WTC11 (cell line): ENCODE measurements around the gene ID3. TPM values are rescaled to one million over a fixed set of nuclear protein-coding genes. Genes with fewer than 3 reads are reported as not detected.

Experiments
- ATAC-seq: fragments of 200-7000 bp; cut with Tn5 transposase; 2 replicates; pipeline ENCODE4 v1.10.0; 2021; ENCODE audit warnings: mild to moderate bottlenecking, moderate library complexity
- CTCF ChIA-PET: fragments of 300-600 bp; sonication (Branson Sonifier 250); formaldehyde crosslinking; loops from one replicate; lab custom pipeline; 2021; ENCODE audit warnings: antibody characterized with exemption; lab: Charles Lee
- POLR2A ChIA-PET: fragments of 350-600 bp; sonication (Branson Sonifier 250); formaldehyde crosslinking; loops from one replicate; lab custom pipeline; 2021; ENCODE audit warnings: antibody characterized with exemption; lab: Charles Lee
- DNase-seq: peaks from one replicate; pipeline ENCODE4 v3.0.0; 2021; ENCODE audit warnings: low spot score
- H3K27ac Mint-ChIP-seq: 2 replicates; pipeline ENCODE4 v1.8.0; 2021; ENCODE audit warnings: mixed read lengths
- H3K27me3 Mint-ChIP-seq: 2 replicates; pipeline ENCODE4 v1.8.0; 2021; ENCODE audit warnings: low read depth, mild to moderate bottlenecking, moderate library complexity, mixed read lengths
- H3K36me3 Mint-ChIP-seq: 2 replicates; pipeline ENCODE4 v1.8.0; 2021; ENCODE audit warnings: mixed read lengths
- H3K4me1 Mint-ChIP-seq: 2 replicates; pipeline ENCODE4 v1.8.0; 2022; ENCODE audit warnings: mixed read lengths
- H3K4me3 Mint-ChIP-seq: 2 replicates; pipeline ENCODE4 v1.8.0; 2021; ENCODE audit warnings: mild to moderate bottlenecking, moderate library complexity, mixed read lengths
- H3K9me3 Mint-ChIP-seq: 2 replicates; pipeline ENCODE4 v1.8.0; 2021; ENCODE audit warnings: mixed read lengths
- ATF3 ChIP-seq: sonication (generic); formaldehyde crosslinking; conservative IDR thresholded peaks from 2 replicates; pipeline ENCODE4 v1.8.1; 2022; ENCODE audit warnings: mild to moderate bottlenecking, missing genetic modification reagents
- CBFB ChIP-seq: sonication (generic); formaldehyde crosslinking; IDR thresholded peaks from 2 replicates; pipeline ENCODE4 v1.8.1; 2022; ENCODE audit warnings: mild to moderate bottlenecking, low read depth, missing genetic modification reagents
- CDX4 ChIP-seq: fragments of 250-450 bp; sonication (Bioruptor Pico); IDR thresholded peaks from 2 replicates; pipeline ENCODE4 v1.9.0; 2021; ENCODE audit warnings: moderate library complexity, mild to moderate bottlenecking, inconsistent platforms, borderline replicate concordance
- CREM ChIP-seq: sonication (generic); formaldehyde crosslinking; IDR thresholded peaks from 2 replicates; pipeline ENCODE4 v1.8.1; 2022; ENCODE audit warnings: mild to moderate bottlenecking, missing genetic modification reagents, moderate library complexity
- HMGXB4 ChIP-seq: sonication (generic); formaldehyde crosslinking; IDR thresholded peaks from 2 replicates; pipeline ENCODE4 v1.8.1; 2023; ENCODE audit warnings: mild to moderate bottlenecking, moderate library complexity, missing genetic modification reagents
- MXD4 ChIP-seq: fragments of 250-450 bp; sonication (Bioruptor Pico); IDR thresholded peaks from 2 replicates; pipeline ENCODE4 v1.8.0; 2021; ENCODE audit warnings: mild to moderate bottlenecking, moderate library complexity, borderline replicate concordance
- NR3C1 ChIP-seq: sonication (generic); formaldehyde crosslinking; conservative IDR thresholded peaks from 2 replicates; pipeline ENCODE4 v1.8.1; 2023; ENCODE audit warnings: low read depth, mild to moderate bottlenecking, missing genetic modification reagents
- OVOL2 ChIP-seq: fragments of 250-450 bp; sonication (Bioruptor Pico); IDR thresholded peaks from 2 replicates; pipeline ENCODE4 v1.9.0; 2021; ENCODE audit warnings: mild to moderate bottlenecking, borderline replicate concordance
- PRDM15 ChIP-seq: sonication (generic); formaldehyde crosslinking; IDR thresholded peaks from 2 replicates; pipeline ENCODE4 v1.8.0; 2022; ENCODE audit warnings: missing genetic modification reagents
- PREB ChIP-seq: sonication (generic); formaldehyde crosslinking; IDR thresholded peaks from 2 replicates; pipeline ENCODE4 v1.8.1; 2022; ENCODE audit warnings: mild to moderate bottlenecking, missing genetic modification reagents, moderate library complexity, borderline replicate concordance
- RELA ChIP-seq: sonication (generic); formaldehyde crosslinking; IDR thresholded peaks from 2 replicates; pipeline ENCODE4 v1.8.1; 2022; ENCODE audit warnings: missing genetic modification reagents, mild to moderate bottlenecking, borderline replicate concordance
- SMAD3 ChIP-seq: sonication (generic); formaldehyde crosslinking; IDR thresholded peaks from 2 replicates; pipeline ENCODE4 v1.8.0; 2022; ENCODE audit warnings: missing genetic modification reagents, mild to moderate bottlenecking, borderline replicate concordance
- SP1 ChIP-seq: sonication (generic); formaldehyde crosslinking; conservative IDR thresholded peaks from 2 replicates; pipeline ENCODE4 v1.8.1; 2022; ENCODE audit warnings: missing genetic modification reagents
- STAT6 ChIP-seq: sonication (generic); formaldehyde crosslinking; conservative IDR thresholded peaks from 2 replicates; pipeline ENCODE4 v1.8.1; 2023; ENCODE audit warnings: mild to moderate bottlenecking, low read depth, missing genetic modification reagents, moderate library complexity
- TCF7 ChIP-seq: sonication (generic); formaldehyde crosslinking; IDR thresholded peaks from 2 replicates; pipeline ENCODE4 v1.8.0; 2022; ENCODE audit warnings: mild to moderate bottlenecking, low read depth, missing genetic modification reagents, moderate library complexity
- TEAD4 ChIP-seq: sonication (generic); formaldehyde crosslinking; IDR thresholded peaks from 2 replicates; pipeline ENCODE4 v1.8.0; 2022; ENCODE audit warnings: mild to moderate bottlenecking, missing genetic modification reagents
- ZBTB21 ChIP-seq: sonication (generic); formaldehyde crosslinking; IDR thresholded peaks from 2 replicates; pipeline ENCODE4 v1.8.1; 2023; ENCODE audit warnings: mild to moderate bottlenecking, missing genetic modification reagents, borderline replicate concordance
- ZMAT4 ChIP-seq: fragments of 250-450 bp; sonication (Bioruptor Pico); IDR thresholded peaks from 2 replicates; pipeline ENCODE4 v1.9.0; 2021; ENCODE audit warnings: mild to moderate bottlenecking
- ZNF317 ChIP-seq: sonication (generic); formaldehyde crosslinking; IDR thresholded peaks from 2 replicates; pipeline ENCODE4 v1.8.1; 2023; ENCODE audit warnings: low read depth, mild to moderate bottlenecking, moderate library complexity, missing genetic modification reagents, borderline replicate concordance
- ZSCAN18 ChIP-seq: fragments of 250-450 bp; sonication (Bioruptor Pico); IDR thresholded peaks from 2 replicates; pipeline ENCODE4 v2.1.2; 2022; ENCODE audit warnings: mild to moderate bottlenecking, moderate library complexity
- total RNA-seq: library from RNA; stranded (reverse); gene quantifications from 3 replicates; pipeline ENCODE4 v1.2.3, GENCODE V29; 2021

The ID3 gene
- total RNA-seq, 1 experiment from 2014 or later = 168 TPM

GRCh38 chr1:23582820-23583219 is 23.5 kb upstream of the ID3 start (continued):
- TF ChIP-seq PRDM15 = no peak
- no peak for TF ChIP-seq TCF7 (CRISPR knock-in tag)
- TF ChIP-seq PREB = no peak
- TF ChIP-seq ZNF317 (CRISPR knock-in tag) = no peak
- TF ChIP-seq ZMAT4 (CRISPR knock-in tag) = no peak
- no peak for TF ChIP-seq TEAD4 (CRISPR knock-in tag)
- no peak for TF ChIP-seq CDX4
- no peak for TF ChIP-seq MXD4 (CRISPR knock-in tag)
- TF ChIP-seq OVOL2 (CRISPR knock-in tag) = no peak

GRCh38 chr1:23581219-23581618 is 21.9 kb upstream of the ID3 start:
- H3K36me3 Mint-ChIP-seq = no peaks in the 10 kb centered on the region
- H3K27ac Mint-ChIP-seq = no peak overlapping the region
- ATAC-seq (peak; percentile 43; the same call in 1 of the 2 replicates), DNase-seq (no peak)
- TF ChIP-seq STAT6 (CRISPR knock-in tag) (no peak), SMAD3 (CRISPR knock-in tag) (no peak)
- POLR2A ChIA-PET = no interaction called here
- no peak overlapping the region for H3K4me3 Mint-ChIP-seq
- H3K27me3 Mint-ChIP-seq = no peaks in the 10 kb centered on the region; the same call in 1 of the 2 replicates
- H3K4me1 Mint-ChIP-seq = peaks cover 23% of the 10 kb centered on the region
- CTCF ChIA-PET = interaction anchor here (0.6 to 1.9 kb wide), 9 partner anchors 10 to 101 kb away, joined by 3 to 6 read pairs (median 3); partner anchors contain the start of gene ASAP3
- H3K9me3 Mint-ChIP-seq = no peaks in the 10 kb centered on the region

- Mint-ChIP-seq H3K9me3 (peaks cover 7% of the 10 kb centered on the region), H3K4me3 (no peak overlapping the region), H3K4me1 (peaks cover 29% of the 10 kb centered on the region), H3K27me3 (no peaks in the 10 kb centered on the region), H3K36me3 (peaks cover 7% of the 10 kb centered on the region), H3K27ac (no peak overlapping the region)
- ChIA-PET CTCF (no interaction called here), POLR2A (no interaction called here)
- DNase-seq (no peak), ATAC-seq (no peak)
- TF ChIP-seq CBFB (CRISPR knock-in tag) = no peak
- TF ChIP-seq ZSCAN18 = no peak
- TF ChIP-seq ZBTB21 (CRISPR knock-in tag) = no peak
- no peak for TF ChIP-seq HMGXB4 (CRISPR knock-in tag)
- TF ChIP-seq MXD4 (CRISPR knock-in tag) = no peak
- TF ChIP-seq SP1 (CRISPR knock-in tag) = no peak
- TF ChIP-seq CREM (CRISPR knock-in tag) = no peak
- TF ChIP-seq RELA (CRISPR knock-in tag) = no peak
- no peak for TF ChIP-seq NR3C1
- no peak for TF ChIP-seq CDX4
- TF ChIP-seq ATF3 = no peak
Observed at GRCh38 chr1:23578997-23579363, 19.7 kb upstream of the ID3 start.
